HG02852 (cell line): Measurements from ENCODE around the gene HLA-DRA.
"Not testable (repeated sequence)": the region's sequence is repeated elsewhere in the genome, so short reads cannot be mapped to it uniquely, and the experiment has no call there.

Experiments
- ATAC-seq: cut with Tn5 transposase; IDR thresholded peaks from one replicate; pipeline ENCODE4 v1.9.1; 2021; ENCODE audit warnings: mild to moderate bottlenecking, moderate library complexity; ENCODE audit not compliant: unreplicated experiment

The HLA-DRA gene

GRCh38 chr6:32430179-32430578 is 9.5 kb upstream of the HLA-DRA start:
- ATAC-seq, result no peak

DNA sequence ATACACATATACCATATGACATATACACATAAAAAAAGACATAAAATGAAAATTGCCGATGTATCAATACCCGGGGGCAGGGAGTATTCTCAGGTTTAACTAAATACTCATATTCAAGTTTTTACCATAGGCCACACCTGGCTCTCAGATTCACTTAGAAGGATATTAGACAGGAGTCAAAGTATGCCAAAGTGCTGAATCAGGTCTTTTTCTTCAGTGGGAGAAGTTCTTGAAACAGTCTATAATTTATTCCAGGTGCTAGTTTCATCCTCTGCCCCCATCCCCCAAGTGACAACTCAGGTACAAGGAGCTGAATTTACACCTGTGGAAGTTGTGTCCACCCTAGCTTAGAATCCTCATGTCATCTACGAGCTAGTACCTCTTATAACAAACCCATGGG is 8.5 kb upstream of the HLA-DRA start:
- no peak for ATAC-seq

GRCh38 chr6:32432050-32432450 is 7.6 kb upstream of the HLA-DRA start:
- ATAC-seq, result no peak

GRCh38 chr6:32433950-32434349 is 5.7 kb upstream of the HLA-DRA start:
- not testable (repeated sequence) for ATAC-seq

GRCh38 chr6:32436186-32436585 is 3.5 kb upstream of the HLA-DRA start:
- no peak for ATAC-seq

DNA sequence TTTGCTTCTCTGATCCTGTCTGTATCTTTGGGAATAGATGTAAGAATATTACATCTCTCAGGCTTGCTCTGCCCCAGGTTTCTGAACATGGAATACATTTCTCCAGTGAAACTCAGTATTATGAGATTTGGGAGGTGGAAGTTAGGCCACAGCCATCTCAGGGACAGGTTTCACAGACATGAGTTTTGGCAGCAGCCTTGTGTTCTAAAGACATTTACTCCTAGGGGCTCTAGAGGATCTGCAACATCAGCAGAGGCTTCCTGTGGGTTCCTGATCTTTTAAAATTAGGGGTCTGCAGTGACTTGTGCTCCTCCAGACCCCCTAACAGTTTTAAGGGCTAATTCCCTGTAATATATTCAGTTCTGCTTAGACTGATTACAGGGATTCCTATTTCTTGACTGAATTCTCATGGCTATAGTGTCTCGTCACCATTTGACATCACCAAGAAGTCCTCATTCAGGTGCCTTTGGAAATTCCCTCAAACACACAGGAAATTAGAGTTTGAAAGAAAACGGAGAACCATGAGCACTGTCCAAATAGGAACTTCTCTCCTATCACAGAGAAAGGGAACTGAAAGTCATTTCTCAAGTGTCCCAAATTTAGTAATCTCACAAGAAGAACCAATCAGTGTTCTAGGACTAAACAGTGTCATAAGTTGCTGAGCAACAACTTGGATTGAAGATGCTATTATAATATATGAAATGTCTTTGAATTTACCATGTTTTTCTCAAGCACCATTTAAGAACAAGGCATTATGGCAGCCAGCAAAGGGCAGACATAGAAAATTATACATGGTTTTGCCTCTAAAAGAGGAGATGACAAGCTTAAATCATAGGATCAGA is 2.5 kb upstream of the HLA-DRA start:
- ATAC-seq, result peak; percentile 68

DNA sequence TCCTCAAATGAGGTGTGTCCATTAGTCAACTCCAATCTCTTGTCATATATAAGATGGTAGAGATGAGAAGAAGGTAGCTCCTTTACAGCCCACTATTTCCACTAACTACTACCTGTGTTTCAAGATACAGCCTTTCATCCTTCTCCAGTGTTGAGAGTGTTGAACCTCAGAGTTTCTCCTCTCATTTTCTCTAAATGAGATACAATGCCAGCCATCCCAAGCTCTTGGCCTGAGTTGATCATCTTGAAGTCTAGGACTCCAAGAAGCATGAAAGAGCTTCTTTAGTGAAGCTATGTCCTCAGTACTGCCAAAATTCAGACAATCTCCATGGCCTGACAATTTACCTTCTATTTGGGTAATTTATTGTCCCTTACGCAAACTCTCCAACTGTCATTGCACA is 548 bp upstream of the HLA-DRA start:
- ATAC-seq, result no peak

GRCh38 chr6:32442243-32442667 is 2.6 kb downstream of the HLA-DRA start:
- ATAC-seq, result no peak

DNA sequence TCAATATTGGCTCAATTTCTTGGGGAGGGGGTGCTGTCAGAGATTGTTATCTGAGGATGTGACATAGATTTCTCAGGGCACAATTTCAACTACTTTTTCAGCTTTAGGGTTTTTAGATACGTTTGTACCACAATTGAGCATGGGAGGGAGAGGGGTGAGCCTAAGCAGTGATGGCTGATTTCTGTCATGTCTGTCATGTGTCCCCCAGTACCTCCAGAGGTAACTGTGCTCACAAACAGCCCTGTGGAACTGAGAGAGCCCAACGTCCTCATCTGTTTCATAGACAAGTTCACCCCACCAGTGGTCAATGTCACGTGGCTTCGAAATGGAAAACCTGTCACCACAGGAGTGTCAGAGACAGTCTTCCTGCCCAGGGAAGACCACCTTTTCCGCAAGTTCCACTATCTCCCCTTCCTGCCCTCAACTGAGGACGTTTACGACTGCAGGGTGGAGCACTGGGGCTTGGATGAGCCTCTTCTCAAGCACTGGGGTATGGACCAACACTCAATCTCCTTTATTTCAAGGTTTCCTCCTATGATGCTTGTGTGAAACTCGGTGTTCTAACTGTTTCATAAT is 3.4 kb downstream of the HLA-DRA start:
- no peak for ATAC-seq

- no peak for ATAC-seq
Measured at GRCh38 chr6:32444433-32444832, 4.7 kb downstream of the HLA-DRA start.

DNA sequence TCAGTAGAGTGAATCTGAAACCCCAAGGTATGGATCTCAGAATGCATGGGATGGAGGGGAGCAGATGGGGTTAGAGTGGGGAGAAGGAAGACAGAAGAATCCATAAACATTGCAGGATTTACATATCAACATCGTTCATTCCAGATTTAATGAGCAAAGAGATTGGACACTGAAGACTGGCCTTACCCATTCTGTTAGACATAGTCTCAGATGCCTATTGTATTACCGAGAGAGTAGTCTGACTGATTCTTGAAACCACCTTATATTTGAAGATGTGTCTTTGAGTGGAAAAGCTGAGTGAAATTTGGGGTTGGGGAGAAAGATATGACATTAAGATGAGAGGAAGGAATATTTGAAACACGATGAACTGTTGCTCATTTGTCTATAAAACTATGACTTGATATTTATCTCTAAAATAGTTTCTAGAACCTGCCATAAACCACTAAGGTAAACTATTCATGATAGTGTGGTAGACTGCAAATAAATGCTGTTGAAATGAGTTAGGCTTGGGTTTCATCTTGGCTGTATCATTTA is 5.7 kb downstream of the HLA-DRA start:
- ATAC-seq, result no peak

DNA sequence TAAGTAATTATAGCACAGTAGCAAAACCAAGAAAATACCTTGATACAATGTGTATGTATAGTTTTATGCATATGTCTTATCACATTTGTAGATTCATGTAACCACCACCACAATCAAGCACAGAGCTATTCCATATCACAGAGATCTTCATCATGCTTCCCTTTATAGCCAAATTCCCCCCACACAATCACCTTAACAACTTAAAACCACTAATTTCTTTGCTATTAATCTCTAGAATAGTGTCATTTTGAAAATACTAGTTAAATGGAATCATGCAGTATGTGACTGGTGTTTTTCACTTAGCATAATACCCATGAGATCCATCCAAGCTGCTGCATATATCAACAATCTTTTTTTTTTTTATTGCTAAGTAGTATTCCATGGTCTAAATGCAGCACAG is 8.2 kb downstream of the HLA-DRA start:
- no peak for ATAC-seq

- ATAC-seq, result no peak
Measured at GRCh38 chr6:32449088-32449736, 9.5 kb downstream of the HLA-DRA start.

DNA sequence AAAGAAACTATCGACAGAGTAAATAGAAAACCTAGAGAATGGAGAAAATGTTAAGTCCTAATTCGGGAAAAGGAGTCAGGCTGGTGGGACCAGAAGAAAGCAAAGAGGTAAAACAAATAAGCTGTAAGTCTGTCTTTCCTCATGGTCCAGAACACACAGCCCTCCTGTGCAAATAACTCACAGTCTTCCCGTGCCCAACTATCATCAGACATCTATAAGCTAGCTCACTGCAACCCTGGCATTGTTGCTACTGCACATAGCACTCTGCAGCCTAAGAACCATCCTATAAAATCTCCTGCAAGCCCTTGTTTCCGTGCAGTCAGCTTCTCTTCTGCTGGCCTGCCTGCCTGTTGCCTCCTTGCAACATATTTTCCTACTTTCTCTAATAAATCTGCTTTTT is 17.4 kb downstream of the HLA-DRA start:
- ATAC-seq, result no peak

GRCh38 chr6:32459781-32460424 is 20.2 kb downstream of the HLA-DRA start:
- ATAC-seq, result no peak

- ATAC-seq, result no peak
Measured at GRCh38 chr6:32460528-32460927, 20.8 kb downstream of the HLA-DRA start.

DNA sequence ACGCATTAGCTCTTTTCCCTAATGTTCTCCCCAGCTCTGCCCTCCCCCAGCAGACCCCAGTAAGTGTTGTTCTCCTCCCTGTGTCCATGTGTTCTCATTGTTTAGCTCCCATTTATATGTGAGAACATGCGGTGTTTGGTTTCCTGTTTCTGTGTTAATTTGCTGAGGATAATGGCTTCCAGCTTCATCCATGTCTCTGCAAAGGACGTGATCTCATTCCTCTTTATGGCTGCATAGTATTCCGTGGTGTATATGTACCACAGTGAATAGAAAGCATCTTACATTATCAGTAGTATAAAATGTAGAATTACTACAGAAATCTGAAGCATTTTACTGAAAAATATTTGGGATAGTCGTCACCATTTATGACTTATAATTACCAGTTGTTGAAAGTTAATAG is 21.8 kb downstream of the HLA-DRA start:
- no peak for ATAC-seq

DNA sequence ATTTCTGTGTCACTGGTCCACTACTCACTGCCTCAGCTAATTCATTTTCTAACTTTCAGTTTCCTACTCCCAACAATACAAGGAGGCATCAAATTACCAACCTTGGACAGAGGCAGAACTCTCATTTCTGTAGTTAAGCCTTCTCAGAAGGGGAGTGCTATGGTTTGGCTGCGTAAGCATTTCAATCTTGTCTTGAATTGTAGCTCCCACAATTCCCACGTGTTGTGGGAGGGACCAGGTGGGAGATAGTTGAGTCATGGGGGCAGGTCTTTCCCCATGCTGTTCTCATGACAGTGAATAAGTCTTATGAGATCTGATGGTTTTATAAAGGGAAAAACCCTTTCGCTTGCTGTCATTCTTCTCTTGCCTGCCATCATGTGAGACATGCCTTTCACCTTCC is 22.9 kb downstream of the HLA-DRA start:
- ATAC-seq, result peak; percentile 79

DNA sequence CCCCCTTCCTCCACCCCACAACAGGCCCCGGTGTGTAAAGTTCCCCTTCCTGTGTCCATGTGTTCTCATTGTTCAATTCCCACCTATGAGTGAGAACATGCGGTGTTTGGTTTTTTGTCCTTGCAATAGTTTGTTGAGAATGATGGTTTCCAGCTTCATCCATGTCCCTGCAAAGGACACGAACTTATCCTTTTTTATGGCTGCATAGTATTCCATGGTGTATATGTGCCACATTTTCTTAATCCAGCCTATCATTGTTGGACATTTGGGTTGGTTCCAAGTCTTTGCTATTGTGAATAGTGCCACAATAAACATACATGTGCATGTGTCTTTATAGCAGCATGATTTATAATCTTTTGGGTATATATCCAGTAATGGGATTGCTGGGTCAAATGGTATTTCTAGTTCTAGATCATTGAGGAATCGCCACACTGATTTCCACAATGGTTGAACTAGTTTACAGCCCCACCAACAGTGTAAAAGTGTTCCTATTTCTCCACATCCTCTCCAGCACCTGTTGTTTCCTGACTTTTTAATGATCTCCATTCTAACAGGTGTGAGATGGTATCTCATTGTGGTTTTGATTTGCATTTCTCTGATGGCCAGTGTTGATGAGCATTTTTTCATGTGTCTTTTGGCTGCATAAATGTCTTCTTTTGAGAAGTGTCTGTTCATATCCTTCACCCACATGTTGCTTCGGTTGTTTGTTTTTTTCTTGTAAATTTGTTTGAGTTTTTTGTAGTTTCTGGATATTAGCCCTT is 28.2 kb downstream of the HLA-DRA start:
- ATAC-seq, result not testable (repeated sequence)

GRCh38 chr6:32472781-32473375 is 33.2 kb downstream of the HLA-DRA start:
- ATAC-seq, result peak; percentile 4
